WTC11 (cell line): ENCODE results near the gene NHLRC3. TPM values are rescaled to one million over a fixed set of nuclear protein-coding genes. Genes with fewer than 3 reads are reported as not detected.

Source experiments
- ATAC-seq: fragments of 200-7000 bp; cut with Tn5 transposase; 2 replicates; pipeline ENCODE4 v1.10.0; 2021; ENCODE audit warnings: mild to moderate bottlenecking, moderate library complexity
- CTCF ChIA-PET: fragments of 300-600 bp; sonication (Branson Sonifier 250); formaldehyde crosslinking; loops from one replicate; lab custom pipeline; 2021; ENCODE audit warnings: antibody characterized with exemption; lab: Charles Lee
- POLR2A ChIA-PET: fragments of 350-600 bp; sonication (Branson Sonifier 250); formaldehyde crosslinking; loops from one replicate; lab custom pipeline; 2021; ENCODE audit warnings: antibody characterized with exemption; lab: Charles Lee
- DNase-seq: peaks from one replicate; pipeline ENCODE4 v3.0.0; 2021; ENCODE audit warnings: low spot score
- H3K27ac Mint-ChIP-seq: 2 replicates; pipeline ENCODE4 v1.8.0; 2021; ENCODE audit warnings: mixed read lengths
- H3K27me3 Mint-ChIP-seq: 2 replicates; pipeline ENCODE4 v1.8.0; 2021; ENCODE audit warnings: low read depth, mild to moderate bottlenecking, moderate library complexity, mixed read lengths
- H3K36me3 Mint-ChIP-seq: 2 replicates; pipeline ENCODE4 v1.8.0; 2021; ENCODE audit warnings: mixed read lengths
- H3K4me1 Mint-ChIP-seq: 2 replicates; pipeline ENCODE4 v1.8.0; 2022; ENCODE audit warnings: mixed read lengths
- H3K4me3 Mint-ChIP-seq: 2 replicates; pipeline ENCODE4 v1.8.0; 2021; ENCODE audit warnings: mild to moderate bottlenecking, moderate library complexity, mixed read lengths
- H3K9me3 Mint-ChIP-seq: 2 replicates; pipeline ENCODE4 v1.8.0; 2021; ENCODE audit warnings: mixed read lengths
- ATF1 ChIP-seq: sonication (generic); formaldehyde crosslinking; IDR thresholded peaks from 2 replicates; pipeline ENCODE4 v1.8.1; 2023; ENCODE audit warnings: mild to moderate bottlenecking, moderate library complexity, missing genetic modification reagents
- CREM ChIP-seq: sonication (generic); formaldehyde crosslinking; IDR thresholded peaks from 2 replicates; pipeline ENCODE4 v1.8.1; 2022; ENCODE audit warnings: mild to moderate bottlenecking, missing genetic modification reagents, moderate library complexity
- E2F4 ChIP-seq: sonication (generic); formaldehyde crosslinking; IDR thresholded peaks from 2 replicates; pipeline ENCODE4 v1.8.1; 2022; ENCODE audit warnings: low read depth, mild to moderate bottlenecking, moderate library complexity, missing genetic modification reagents, borderline replicate concordance
- ELF4 ChIP-seq: sonication (generic); formaldehyde crosslinking; IDR thresholded peaks from 2 replicates; pipeline ENCODE4 v1.8.1; 2022; ENCODE audit warnings: low read depth, mild to moderate bottlenecking, moderate library complexity, missing genetic modification reagents
- FOXJ3 ChIP-seq: sonication (generic); formaldehyde crosslinking; IDR thresholded peaks from 2 replicates; pipeline ENCODE4 v1.9.0; 2021; ENCODE audit warnings: missing genetic modification reagents, mild to moderate bottlenecking, borderline replicate concordance
- GABPB1 ChIP-seq: sonication (generic); formaldehyde crosslinking; IDR thresholded peaks from 2 replicates; pipeline ENCODE4 v1.8.1; 2023; ENCODE audit warnings: mild to moderate bottlenecking, missing genetic modification reagents
- GRHL2 ChIP-seq: fragments of 250-450 bp; sonication (Bioruptor Pico); IDR thresholded peaks from 2 replicates; pipeline ENCODE4 v1.8.0; 2022; ENCODE audit warnings: mild to moderate bottlenecking, moderate library complexity; ENCODE audit not compliant: insufficient replicate concordance, severe bottlenecking
- KAT7 ChIP-seq: sonication (generic); formaldehyde crosslinking; IDR thresholded peaks from 2 replicates; pipeline ENCODE4 v1.8.1; 2023; ENCODE audit warnings: missing genetic modification reagents, mild to moderate bottlenecking, borderline replicate concordance
- MAX ChIP-seq: sonication (generic); formaldehyde crosslinking; IDR thresholded peaks from 2 replicates; pipeline ENCODE4 v1.8.0; 2022; ENCODE audit warnings: mild to moderate bottlenecking, missing genetic modification reagents
- MXD4 ChIP-seq: fragments of 250-450 bp; sonication (Bioruptor Pico); IDR thresholded peaks from 2 replicates; pipeline ENCODE4 v1.8.0; 2021; ENCODE audit warnings: mild to moderate bottlenecking, moderate library complexity, borderline replicate concordance
- NFATC4 ChIP-seq: fragments of 250-450 bp; sonication (Bioruptor Pico); IDR thresholded peaks from 2 replicates; pipeline ENCODE4 v1.9.0; 2021; ENCODE audit warnings: mild to moderate bottlenecking
- NR1H2 ChIP-seq: sonication (generic); formaldehyde crosslinking; IDR thresholded peaks from 2 replicates; pipeline ENCODE4 v1.9.0; 2021; ENCODE audit warnings: mild to moderate bottlenecking, moderate library complexity, missing genetic modification reagents
- OVOL2 ChIP-seq: fragments of 250-450 bp; sonication (Bioruptor Pico); IDR thresholded peaks from 2 replicates; pipeline ENCODE4 v1.9.0; 2021; ENCODE audit warnings: mild to moderate bottlenecking, borderline replicate concordance
- RORB ChIP-seq: fragments of 250-450 bp; sonication (Bioruptor Pico); IDR thresholded peaks from 2 replicates; pipeline ENCODE4 v1.9.0; 2021; ENCODE audit warnings: mild to moderate bottlenecking
- STAT6 ChIP-seq: sonication (generic); formaldehyde crosslinking; conservative IDR thresholded peaks from 2 replicates; pipeline ENCODE4 v1.8.1; 2023; ENCODE audit warnings: mild to moderate bottlenecking, low read depth, missing genetic modification reagents, moderate library complexity
- TEAD4 ChIP-seq: sonication (generic); formaldehyde crosslinking; IDR thresholded peaks from 2 replicates; pipeline ENCODE4 v1.8.0; 2022; ENCODE audit warnings: mild to moderate bottlenecking, missing genetic modification reagents
- TP53 ChIP-seq: sonication (generic); formaldehyde crosslinking; IDR thresholded peaks from 2 replicates; pipeline ENCODE4 v1.8.1; 2023; ENCODE audit warnings: mild to moderate bottlenecking, missing genetic modification reagents
- ZBTB21 ChIP-seq: sonication (generic); formaldehyde crosslinking; IDR thresholded peaks from 2 replicates; pipeline ENCODE4 v1.8.1; 2023; ENCODE audit warnings: mild to moderate bottlenecking, missing genetic modification reagents, borderline replicate concordance
- ZNF121 ChIP-seq: sonication (generic); formaldehyde crosslinking; IDR thresholded peaks from 2 replicates; pipeline ENCODE4 v1.8.0; 2023; ENCODE audit warnings: missing genetic modification reagents
- ZNF317 ChIP-seq: sonication (generic); formaldehyde crosslinking; IDR thresholded peaks from 2 replicates; pipeline ENCODE4 v1.8.1; 2023; ENCODE audit warnings: low read depth, mild to moderate bottlenecking, moderate library complexity, missing genetic modification reagents, borderline replicate concordance
- ZNF423 ChIP-seq: fragments of 250-450 bp; sonication (Bioruptor Pico); IDR thresholded peaks from 2 replicates; pipeline ENCODE4 v2.1.2; 2022; ENCODE audit warnings: mild to moderate bottlenecking, moderate library complexity
- ZNF425 ChIP-seq: fragments of 250-450 bp; sonication (Bioruptor Pico); conservative IDR thresholded peaks from 2 replicates; pipeline ENCODE4 v1.9.0; 2021; ENCODE audit warnings: mild to moderate bottlenecking
- ZNF512 ChIP-seq: sonication (generic); formaldehyde crosslinking; IDR thresholded peaks from 2 replicates; pipeline ENCODE4 v1.8.1; 2022; ENCODE audit warnings: missing genetic modification reagents, borderline replicate concordance
- ZSCAN18 ChIP-seq: fragments of 250-450 bp; sonication (Bioruptor Pico); IDR thresholded peaks from 2 replicates; pipeline ENCODE4 v2.1.2; 2022; ENCODE audit warnings: mild to moderate bottlenecking, moderate library complexity
- total RNA-seq: library from RNA; stranded (reverse); gene quantifications from 3 replicates; pipeline ENCODE4 v1.2.3, GENCODE V29; 2021
- TF ChIP-seq, protein P1 (sequence below): sonication (generic); formaldehyde crosslinking; conservative IDR thresholded peaks from 2 replicates; pipeline ENCODE4 v1.8.1; 2022; ENCODE audit warnings: mild to moderate bottlenecking, missing genetic modification reagents
- TF ChIP-seq, protein P2 (sequence below): sonication (generic); formaldehyde crosslinking; IDR thresholded peaks from 2 replicates; pipeline ENCODE4 v1.8.1; 2022; ENCODE audit warnings: mild to moderate bottlenecking, moderate library complexity, missing genetic modification reagents

Gene NHLRC3
- total RNA-seq, 1 experiment from 2014 or later: 18.8 TPM

DNA sequence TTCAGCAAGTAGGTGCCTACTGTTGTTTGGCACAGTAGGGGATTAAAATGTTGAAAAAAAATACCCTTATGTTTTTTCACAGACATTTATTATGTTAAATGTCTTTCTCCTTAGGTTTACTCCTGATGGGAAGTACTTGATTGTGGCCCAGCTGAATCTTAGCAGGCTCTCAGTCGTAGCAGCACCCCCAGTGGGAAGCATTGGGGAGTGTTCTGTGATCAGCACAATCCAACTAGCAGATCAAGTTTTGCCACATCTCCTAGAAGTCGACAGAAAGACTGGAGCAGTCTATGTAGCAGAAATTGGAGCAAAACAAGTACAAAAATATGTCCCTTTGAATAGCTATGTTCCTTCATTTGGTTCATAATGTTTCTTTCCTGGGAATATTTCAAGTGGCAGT, 9.3 kb downstream of the NHLRC3 start (continued):
- TF ChIP-seq ZBTB21 (no peak), FOXJ3 (CRISPR knock-in tag) (no peak), STAT6 (CRISPR knock-in tag) (no peak), ZNF425 (CRISPR knock-in tag) (no peak), MXD4 (CRISPR knock-in tag) (no peak)
- TF ChIP-seq, protein P1, sequence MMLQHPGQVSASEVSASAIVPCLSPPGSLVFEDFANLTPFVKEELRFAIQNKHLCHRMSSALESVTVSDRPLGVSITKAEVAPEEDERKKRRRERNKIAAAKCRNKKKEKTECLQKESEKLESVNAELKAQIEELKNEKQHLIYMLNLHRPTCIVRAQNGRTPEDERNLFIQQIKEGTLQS (CRISPR knock-in tag): no peak

- H3K4me3 Mint-ChIP-seq: no peak overlapping the region
- POLR2A ChIA-PET: interaction anchor here (2.4 kb wide), 1 partner anchor 11 kb away, joined by 6 read pairs; the partner anchor contains the start of genes NHLRC3 and PROSER1
- no peaks in the 10 kb centered on the region for H3K9me3 Mint-ChIP-seq
- CTCF ChIA-PET: interaction anchor here (0.7 to 1.7 kb wide), 3 partner anchors 54 to 563 kb away, joined by 3 to 6 read pairs (median 3); no protein-coding TSS in a partner anchor
- H3K4me1 Mint-ChIP-seq: peaks cover 42% of the 10 kb centered on the region
- peak overlapping the region; percentile 26; the same call in 1 of the 2 replicates for H3K27ac Mint-ChIP-seq
- H3K36me3 Mint-ChIP-seq: 0 out of 2 replicates have a peak, but pooled peaks cover 3% of the 10 kb centered on the region
- H3K27me3 Mint-ChIP-seq: no peaks in the 10 kb centered on the region
- DNase-seq (no peak), ATAC-seq (no peak)
- TF ChIP-seq ZNF121 (CRISPR knock-in tag) (no peak), TEAD4 (CRISPR knock-in tag) (no peak), TP53 (no peak), NFATC4 (CRISPR knock-in tag) (no peak), GABPB1 (CRISPR knock-in tag) (no peak), ZNF512 (CRISPR knock-in tag) (no peak), CREM (CRISPR knock-in tag) (no peak), RORB (CRISPR knock-in tag) (no peak), GRHL2 (CRISPR knock-in tag) (no peak), E2F4 (no peak), ELF4 (no peak), KAT7 (CRISPR knock-in tag) (no peak), MAX (CRISPR knock-in tag) (no peak), ZNF423 (CRISPR knock-in tag) (no peak), NR1H2 (CRISPR knock-in tag) (no peak), ATF1 (CRISPR knock-in tag) (no peak), ZSCAN18 (CRISPR knock-in tag) (no peak), OVOL2 (no peak), ZNF317 (CRISPR knock-in tag) (no peak)
- TF ChIP-seq, protein P2, sequence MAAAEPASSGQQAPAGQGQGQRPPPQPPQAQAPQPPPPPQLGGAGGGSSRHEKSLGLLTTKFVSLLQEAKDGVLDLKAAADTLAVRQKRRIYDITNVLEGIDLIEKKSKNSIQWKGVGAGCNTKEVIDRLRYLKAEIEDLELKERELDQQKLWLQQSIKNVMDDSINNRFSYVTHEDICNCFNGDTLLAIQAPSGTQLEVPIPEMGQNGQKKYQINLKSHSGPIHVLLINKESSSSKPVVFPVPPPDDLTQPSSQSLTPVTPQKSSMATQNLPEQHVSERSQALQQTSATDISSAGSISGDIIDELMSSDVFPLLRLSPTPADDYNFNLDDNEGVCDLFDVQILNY (CRISPR knock-in tag): no peak
These were observed 10.6 kb downstream of the NHLRC3 start for GRCh38 chr13:39048806-39049205.
